ENCODE data around the gene KHDC1L.
A peak's percentile ranks its signal among the peaks of the same experiment; 100 is the strongest.
"Not testable (repeated sequence)": the region's sequence is repeated elsewhere in the genome, so short reads cannot be mapped to it uniquely, and the experiment has no call there.

The KHDC1L gene

DNA sequence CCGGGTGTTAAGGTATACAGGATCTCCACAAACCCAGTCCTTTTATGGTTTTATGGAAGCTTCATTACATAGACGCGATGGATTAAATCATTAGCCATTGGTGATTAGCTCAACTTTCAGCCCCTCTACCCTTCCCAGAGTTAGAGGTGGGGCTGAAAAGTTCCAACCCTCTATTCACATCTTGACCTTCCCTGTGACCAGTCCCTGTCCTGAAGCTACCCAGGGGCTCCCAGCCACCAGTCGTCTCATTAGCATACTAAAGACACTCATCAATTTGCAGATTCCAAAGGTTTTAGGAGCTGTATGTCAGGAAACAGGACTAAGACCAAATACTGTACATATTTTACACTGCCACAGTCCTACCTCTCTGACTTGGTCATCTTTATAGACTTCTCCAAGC lies 21.0 kb downstream of the KHDC1L start:
- DNase-seq, result no peak

DNA sequence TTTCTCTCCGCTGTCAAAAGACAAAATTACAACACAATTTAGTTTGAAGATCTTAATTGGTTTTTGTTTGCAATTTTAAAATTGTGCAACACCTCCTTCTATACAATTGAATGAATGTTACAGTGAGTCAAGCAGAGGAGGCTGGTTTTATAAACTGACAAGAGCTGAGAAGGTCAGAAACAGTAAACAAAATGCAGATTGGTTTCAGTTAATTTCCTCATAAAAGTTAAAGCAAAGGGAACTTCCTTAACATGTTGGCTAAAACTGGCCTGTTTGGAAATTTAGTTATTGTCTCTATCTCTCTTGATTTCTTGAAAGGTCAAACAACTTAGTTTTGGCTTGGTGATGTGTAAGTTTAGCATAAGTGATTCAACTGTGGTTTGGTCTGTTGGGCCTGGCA lies 22.2 kb downstream of the KHDC1L start:
- no peak for DNase-seq

DNA sequence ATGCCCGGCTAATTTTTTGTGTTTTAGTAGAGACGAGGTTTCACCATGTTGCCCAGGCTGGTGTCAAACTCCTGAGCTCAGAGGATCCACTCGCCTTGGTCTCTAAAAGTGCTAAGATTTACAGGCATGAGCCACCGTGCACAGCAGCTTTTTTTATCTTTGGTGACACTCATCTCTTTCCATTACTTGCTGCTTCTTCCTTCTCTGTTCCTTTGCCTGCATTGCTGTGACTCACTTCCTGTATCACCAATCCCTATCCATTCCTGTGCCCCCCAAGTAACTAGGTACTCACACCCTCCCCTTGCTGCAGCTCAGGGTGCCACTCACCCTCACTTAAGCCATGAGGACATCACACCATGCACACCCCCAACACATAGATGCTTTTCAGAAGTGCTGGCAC lies 24.6 kb downstream of the KHDC1L start:
- no peak for DNase-seq

DNA sequence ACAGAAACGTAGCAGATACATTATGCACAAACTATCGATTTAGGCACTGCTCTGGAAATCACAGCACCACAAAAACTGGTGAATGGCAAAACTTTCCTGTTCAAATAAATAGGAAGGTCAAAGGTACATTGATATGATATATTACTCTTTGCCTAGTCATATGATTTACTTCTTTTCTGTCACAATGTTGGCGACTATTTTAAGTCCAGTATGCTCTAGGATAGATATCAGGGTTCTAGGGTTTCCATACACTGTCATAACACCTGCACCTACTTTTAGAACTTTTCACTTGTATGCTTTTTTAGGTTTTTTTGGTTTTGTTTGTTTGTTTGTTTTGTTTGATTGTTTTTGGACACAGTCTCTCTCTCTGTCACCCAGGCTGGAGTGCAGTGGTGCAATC lies 25.0 kb downstream of the KHDC1L start:
- DNase-seq, result no peak

DNA sequence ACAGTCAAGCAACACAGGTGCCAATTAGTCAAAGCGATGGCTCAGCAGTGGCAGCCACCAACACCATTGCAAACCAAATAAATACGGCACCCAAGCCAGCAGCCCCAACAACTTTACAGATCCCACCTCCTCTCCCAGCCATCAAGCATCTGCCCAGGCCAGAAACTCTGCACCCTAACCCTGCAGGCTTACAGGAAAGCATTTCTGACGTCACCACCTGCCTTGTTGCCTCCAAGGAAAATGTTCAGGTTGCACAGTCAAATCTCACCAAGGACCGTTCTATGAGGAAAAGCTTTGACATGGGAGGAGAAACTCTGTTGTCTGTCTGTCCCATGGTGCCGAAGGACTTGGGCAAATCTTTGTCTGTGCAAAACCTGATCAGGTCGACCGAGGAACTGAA lies 30.6 kb downstream of the KHDC1L start:
- DNase-seq, result no peak

DNA sequence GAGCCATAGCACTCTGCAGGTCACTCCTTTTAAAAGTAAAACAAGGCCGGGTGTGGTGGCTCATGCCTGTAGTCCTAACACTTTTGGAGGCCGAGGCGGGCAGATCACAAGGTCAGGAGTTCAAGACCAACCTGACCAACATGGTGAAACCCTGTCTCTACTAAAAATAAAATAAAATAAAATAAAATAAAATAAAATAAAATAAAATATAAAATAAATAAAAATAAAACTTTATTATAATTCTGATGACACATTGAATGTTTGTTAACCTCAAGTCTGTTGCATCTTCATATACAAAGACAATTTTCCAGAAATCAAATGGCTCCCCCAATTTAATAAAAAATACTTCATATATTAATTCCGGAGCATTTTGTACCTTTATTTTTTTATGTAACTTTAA lies 32.0 kb downstream of the KHDC1L start:
- DNase-seq, result not testable (repeated sequence)

DNA sequence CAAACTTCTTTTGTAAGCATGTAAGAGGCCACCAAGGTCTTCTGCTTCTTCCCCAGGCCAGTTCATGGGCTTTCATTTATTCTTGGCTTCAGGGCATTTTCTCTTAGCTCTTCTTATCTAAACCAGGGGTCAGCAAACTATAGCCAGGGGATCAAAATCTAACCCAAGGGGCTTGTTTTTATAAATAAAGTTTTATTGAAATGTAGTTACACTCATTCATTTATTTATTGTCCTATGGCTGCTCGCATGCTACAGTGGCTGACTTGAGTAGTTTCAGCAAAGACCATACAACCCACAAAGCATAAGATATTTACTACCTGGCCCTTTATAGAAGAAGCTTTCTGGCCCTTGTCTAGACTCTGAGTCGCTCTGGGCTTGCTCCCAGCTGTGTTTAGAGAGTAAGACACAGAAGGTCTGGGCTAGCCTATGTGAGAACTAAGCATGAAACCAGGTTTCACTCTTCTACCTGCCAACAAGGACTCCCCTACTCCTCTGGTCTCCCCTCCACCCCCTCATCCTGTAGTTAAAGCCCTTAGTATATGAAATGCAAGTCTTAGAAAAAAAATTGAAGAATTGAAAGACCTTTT lies 43.2 kb downstream of the KHDC1L start:
- no peak for DNase-seq

DNA sequence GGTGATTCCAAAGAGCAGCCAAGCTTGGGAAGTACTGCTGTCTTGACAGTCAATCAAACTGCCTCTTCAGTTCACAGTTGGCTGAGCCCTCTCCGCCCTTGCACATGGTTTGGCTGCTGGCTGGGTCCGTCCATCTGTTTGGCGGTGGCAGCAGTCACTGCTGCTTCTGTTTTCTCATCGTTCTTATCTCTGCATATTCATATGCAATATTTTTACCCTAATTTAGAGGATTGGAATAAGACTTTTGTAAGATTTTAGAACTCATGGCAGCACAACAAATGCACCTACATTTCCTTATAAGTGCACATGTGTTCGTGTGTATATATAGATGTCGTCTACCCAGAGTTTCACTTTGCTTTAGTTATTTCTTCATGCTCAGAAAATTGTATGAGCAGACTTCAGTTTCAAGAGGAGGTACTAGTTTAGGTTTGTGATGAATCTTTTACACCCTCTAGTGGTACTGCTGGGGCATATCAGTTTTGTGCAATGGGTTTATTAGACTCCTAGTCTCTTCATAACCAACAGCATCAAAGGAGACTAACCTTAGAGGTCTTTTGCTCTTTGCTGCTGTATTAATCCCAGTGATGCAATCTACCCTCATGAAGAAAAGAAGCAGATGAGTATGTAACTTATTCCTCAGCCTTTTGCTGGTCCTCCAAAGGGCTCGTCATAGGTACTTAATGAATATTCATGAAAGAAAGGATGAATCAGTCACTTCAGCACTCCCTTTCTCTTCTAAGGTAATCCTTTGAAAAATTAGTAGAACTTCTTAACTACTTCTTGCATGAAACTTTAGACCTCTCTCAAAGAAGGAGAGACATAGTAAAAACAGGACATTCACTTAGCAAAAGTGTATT lies 44.3 kb downstream of the KHDC1L start:
- DNase-seq, result peak; percentile 77

DNA sequence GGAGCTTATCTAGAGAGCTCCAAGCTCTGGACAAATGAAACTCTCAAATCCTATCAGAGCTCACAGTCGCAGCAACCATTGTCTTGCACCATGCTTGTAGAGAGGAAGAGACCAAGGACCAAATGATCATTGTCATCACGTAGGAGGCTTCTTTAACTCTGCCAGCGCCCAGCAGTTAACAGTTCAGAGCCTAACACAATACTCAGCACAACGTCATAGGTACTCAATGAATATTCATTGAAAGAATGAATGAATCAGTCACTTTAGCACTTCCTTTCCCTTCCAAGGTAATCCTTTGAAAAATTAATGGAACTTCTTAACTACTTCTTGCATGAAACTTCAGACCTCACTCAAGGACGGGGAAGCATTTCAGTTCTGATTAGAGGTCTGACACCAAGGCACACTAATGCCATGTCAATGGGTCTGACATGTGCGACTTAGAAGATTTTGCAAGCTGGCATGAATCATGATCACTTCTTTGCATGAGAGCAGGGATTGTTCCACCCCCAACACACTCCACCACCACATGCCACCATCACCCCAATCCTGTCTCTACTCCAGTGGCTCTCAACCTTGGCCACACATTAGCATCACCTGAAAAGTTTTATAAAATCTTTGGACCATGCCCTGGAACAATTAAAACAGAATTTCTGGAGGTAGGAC lies 45.1 kb downstream of the KHDC1L start:
- no peak for DNase-seq

DNA sequence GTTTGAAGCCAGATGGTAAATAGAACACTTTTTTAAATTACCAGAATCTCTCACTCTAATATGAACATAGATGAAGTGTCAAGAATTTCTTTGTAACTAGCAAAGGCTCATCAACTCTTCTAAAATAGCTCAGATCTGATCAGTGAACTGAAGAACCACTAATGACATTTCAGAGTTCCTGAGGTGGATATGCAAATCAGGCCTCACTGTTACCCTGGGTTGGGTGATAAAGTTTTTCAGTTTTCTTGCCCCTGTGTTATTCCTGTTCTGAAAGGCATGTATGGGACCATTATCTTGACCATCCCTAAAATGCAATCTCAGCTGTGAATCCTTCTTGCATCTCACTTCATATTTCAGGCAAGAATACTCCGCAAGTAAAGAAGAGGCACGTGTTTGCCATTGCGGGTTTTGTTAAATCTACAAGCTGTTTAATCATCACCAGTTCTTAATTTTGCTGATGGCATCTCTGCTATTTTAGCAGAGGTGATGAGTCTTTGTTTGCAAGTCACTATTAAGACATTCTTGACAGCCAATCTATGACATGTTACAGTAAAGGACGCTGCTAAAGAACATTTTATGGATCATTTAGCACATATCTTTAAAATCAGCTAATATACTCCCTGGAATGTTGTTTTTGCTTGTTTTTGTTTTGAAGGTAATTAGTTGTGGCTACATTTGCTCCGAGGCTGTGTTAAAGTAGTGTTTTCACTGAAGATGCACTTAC lies 47.9 kb downstream of the KHDC1L start:
- no peak for DNase-seq

DNA sequence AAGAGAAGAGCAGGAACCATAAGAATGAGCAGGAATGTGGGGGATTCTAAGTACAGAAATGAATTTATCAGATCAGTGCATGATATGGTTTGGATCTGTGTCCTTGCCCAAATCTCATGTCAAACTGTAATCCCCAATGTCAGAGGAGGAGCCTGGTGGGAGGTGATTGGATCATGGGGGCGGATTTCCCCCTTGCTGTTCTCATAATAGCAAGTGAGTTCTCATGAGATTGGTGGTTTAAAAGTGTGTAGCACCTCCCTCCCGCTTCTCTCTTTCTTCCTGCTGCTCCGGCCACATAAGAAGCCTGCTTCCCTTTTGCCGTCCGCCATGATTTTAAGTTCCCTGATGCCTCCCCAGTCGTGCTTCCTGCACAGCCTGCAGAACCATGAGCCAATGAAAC lies 49.2 kb downstream of the KHDC1L start:
- DNase-seq, result no peak

DNA sequence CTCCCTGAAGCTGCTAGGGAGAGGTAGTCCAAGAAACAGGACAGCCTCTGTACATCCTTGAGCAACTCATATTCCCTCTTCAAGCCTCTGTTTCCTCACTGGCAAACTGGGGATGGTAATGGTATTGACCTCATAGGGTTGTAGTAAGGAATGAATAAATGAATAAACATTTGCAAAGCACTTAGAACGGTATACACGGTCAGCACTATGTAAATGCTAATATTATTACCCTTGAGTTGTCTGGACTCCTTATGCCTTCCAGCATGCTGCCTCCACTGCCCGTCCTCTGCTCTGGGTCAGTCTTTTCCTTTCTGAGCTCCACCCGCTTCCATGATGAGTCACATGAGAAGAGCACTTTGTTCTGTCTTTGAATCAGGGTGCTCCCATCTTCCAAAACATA lies 50.6 kb downstream of the KHDC1L start:
- DNase-seq, result no peak

Data from NCI-H526 treated with DMSO at 0.1 percent for 48 hours (cell line).